Measurements from ENCODE around the gene WIPI1.

WIPI1 gene

DNA sequence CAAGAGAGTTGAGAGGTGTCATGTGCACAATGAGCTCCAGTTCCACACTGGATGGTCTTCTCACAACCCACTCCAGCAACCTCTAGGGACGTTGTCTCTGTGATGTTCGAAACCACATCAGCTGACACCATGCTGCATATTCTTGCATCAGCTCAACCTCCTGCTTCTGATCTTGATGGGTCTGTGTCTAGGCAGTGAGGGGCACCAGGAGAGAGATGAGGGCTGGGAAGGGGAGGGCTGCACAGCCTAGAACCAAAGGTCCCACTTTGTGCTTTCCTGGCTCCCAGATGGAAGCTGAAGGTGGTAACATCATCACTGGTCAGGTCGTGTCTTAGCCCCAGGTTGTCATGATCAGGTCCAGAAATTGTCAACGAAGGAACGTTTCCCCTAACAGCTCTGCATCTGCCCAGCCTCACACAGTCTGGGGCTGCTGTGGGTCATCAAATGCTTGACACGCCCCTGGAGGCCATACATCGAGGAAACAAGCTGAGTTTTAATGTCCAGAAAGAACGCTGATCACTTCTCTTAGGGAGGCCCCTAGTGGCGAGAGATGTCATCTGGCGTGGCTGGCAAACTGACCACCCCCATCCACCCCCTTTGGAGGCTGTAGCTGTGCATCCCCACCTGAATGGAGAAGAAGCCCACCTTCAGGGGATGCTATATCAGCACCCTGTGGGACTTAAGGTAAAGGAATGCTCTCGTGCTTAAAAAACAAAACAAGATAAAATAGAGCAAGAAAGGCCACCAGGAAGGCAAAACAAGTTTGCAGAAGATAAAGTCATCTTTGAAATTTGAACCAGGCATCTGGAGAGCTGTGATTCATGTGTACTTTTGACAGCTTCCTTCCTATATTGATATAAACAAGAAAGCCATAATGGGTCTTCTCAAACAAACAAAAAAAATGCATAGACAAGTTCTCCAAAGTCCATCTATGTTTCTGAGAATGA, 58.3 kb downstream of the WIPI1 start:
- peak; percentile 67 for DNase-seq
- in situ Hi-C loops (cut with HindIII; ENCODE audit: low pct_ligation_motif_present, low pct_unique_long_range_greater_than_20kb, low sequenced_read_pairs) = no loop called here

GRCh38 chr17:68397108-68397536, 60.2 kb downstream of the WIPI1 start:
- in situ Hi-C loops (cut with HindIII; ENCODE audit: low pct_ligation_motif_present, low pct_unique_long_range_greater_than_20kb, low sequenced_read_pairs) = no loop called here

DNA sequence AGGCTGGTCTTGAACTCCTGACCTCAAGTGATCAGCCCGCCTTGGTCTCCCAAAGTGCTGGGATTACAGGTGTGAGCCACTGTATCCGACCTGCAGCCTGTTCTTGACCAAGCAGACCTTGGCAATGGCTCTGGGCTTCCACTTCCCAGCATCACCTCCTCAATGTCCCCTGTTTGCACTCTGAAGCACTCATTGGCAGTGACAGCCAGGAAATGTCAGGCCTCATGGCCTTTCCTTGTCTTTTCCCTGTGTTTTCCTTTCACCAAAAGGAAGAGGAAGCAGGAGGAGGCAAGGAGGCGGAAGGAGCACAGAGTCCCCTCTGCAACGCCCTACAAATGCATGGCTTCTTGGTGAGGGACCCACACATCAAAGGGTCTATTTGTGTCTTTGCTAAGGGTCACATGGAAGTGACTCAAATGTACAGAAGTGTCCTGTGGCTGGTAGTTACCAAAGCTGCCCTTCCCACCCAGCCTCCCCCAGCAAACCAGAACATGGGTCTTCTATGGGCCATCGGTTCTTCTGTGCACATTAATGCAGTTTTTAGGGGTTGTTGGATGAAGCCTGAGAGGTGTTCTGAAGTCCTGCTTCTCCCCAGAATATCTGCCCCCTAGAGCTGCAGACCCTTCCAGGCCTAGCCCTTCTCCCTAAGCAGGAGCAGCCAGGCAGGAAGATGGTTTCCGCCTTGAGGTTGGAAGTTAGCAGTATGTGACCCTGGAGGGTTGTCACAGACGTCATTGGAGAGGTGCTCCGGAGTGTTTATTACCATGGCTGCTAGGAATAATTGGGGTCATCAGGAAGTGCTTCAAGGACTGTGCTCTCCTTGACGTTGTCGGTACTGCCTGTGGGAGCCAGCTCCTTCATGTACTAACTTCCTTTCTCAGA, 60.8 kb downstream of the WIPI1 start:
- in situ Hi-C loops (cut with HindIII; ENCODE audit: low pct_ligation_motif_present, low pct_unique_long_range_greater_than_20kb, low sequenced_read_pairs) = no loop called here
- no peak for DNase-seq

More at GRCh38 chr17:68397108-68397536, 60.2 kb downstream of the WIPI1 start:
- DNase-seq = no peak

- DNase-seq = no peak
- in situ Hi-C loops (cut with HindIII; ENCODE audit: low pct_ligation_motif_present, low pct_unique_long_range_greater_than_20kb, low sequenced_read_pairs) = no loop called here
Measured at GRCh38 chr17:68394608-68395331, 62.5 kb downstream of the WIPI1 start.

GRCh38 chr17:68391561-68392268, 65.6 kb downstream of the WIPI1 start:
- no peak for DNase-seq
- in situ Hi-C loops (cut with HindIII; ENCODE audit: low pct_ligation_motif_present, low pct_unique_long_range_greater_than_20kb, low sequenced_read_pairs) = no loop called here

- DNase-seq = no peak
- in situ Hi-C loops (cut with HindIII; ENCODE audit: low pct_ligation_motif_present, low pct_unique_long_range_greater_than_20kb, low sequenced_read_pairs) = no loop called here
Measured at GRCh38 chr17:68390888-68391545, 66.3 kb downstream of the WIPI1 start.

GRCh38 chr17:68389041-68389440, 68.3 kb downstream of the WIPI1 start:
- in situ Hi-C loops (cut with HindIII; ENCODE audit: low pct_ligation_motif_present, low pct_unique_long_range_greater_than_20kb, low sequenced_read_pairs) = no loop called here
- no peak for DNase-seq

DNA sequence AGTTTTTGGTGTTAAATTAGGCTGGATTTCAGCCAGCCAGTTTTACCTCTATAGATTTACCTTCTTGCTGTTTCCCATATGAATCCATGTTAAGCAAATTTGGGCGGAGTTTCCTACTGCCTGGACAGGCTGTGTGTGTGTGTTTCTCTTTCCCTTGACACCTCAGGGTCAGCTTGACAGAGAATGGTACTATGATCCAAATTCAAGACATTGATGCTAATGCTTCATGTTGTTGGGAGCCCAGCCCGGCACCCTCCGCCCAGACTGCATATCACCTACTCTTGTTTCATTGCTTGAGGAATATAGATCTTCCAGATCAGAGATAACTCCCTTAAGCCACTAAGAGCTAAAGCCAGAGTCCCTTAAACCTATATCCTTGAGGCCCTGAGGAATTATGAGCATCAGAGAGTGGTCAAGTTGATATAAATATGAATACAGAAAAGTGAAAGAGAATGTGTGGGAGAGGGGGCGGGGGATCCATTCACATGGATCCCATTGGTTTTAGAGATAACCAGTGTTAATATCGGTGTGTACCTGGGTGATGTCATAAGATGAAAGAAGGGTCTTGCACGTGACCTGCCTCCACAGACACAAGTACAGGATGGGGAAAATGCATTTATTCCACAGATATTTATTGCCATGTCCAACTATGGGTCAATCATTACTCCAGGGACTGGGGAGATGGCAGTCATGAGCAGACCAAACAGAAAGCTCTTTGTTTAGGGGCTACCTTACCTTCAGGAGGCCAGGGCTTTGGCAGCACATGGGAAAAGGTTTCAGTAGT, 69.7 kb downstream of the WIPI1 start:
- in situ Hi-C loops (cut with HindIII; ENCODE audit: low pct_ligation_motif_present, low pct_unique_long_range_greater_than_20kb, low sequenced_read_pairs) = no loop called here

GRCh38 chr17:68385490-68386215, 71.6 kb downstream of the WIPI1 start:
- in situ Hi-C loops (cut with HindIII; ENCODE audit: low pct_ligation_motif_present, low pct_unique_long_range_greater_than_20kb, low sequenced_read_pairs) = no loop called here
- no peak for DNase-seq

More for the DNA sequence above, 69.7 kb downstream of the WIPI1 start:
- DNase-seq = no peak

DNA sequence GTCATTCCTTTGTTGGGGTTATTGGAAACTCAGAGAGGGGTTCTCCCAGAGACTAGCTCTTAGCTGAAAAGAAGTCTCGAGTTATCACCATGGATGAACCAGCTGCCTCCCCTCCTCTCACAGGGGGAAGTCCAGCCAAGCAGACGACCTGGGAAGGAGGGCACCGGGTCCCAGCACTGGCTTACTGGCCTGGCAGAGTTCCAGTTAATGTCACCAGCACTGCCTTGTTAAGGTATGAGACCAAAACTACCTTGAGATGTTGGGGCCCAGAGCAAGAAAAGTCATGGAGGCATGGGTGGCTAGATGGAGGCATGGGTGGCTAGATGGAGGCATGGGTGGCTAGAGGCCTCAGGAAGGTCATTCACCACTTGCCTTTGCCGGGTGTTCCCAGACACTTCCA, 72.4 kb downstream of the WIPI1 start:
- no peak for DNase-seq
- in situ Hi-C loops (cut with HindIII; ENCODE audit: low pct_ligation_motif_present, low pct_unique_long_range_greater_than_20kb, low sequenced_read_pairs) = no loop called here

GRCh38 chr17:68384471-68384870, 72.8 kb downstream of the WIPI1 start:
- no peak for DNase-seq
- in situ Hi-C loops (cut with HindIII; ENCODE audit: low pct_ligation_motif_present, low pct_unique_long_range_greater_than_20kb, low sequenced_read_pairs) = no loop called here

DNA sequence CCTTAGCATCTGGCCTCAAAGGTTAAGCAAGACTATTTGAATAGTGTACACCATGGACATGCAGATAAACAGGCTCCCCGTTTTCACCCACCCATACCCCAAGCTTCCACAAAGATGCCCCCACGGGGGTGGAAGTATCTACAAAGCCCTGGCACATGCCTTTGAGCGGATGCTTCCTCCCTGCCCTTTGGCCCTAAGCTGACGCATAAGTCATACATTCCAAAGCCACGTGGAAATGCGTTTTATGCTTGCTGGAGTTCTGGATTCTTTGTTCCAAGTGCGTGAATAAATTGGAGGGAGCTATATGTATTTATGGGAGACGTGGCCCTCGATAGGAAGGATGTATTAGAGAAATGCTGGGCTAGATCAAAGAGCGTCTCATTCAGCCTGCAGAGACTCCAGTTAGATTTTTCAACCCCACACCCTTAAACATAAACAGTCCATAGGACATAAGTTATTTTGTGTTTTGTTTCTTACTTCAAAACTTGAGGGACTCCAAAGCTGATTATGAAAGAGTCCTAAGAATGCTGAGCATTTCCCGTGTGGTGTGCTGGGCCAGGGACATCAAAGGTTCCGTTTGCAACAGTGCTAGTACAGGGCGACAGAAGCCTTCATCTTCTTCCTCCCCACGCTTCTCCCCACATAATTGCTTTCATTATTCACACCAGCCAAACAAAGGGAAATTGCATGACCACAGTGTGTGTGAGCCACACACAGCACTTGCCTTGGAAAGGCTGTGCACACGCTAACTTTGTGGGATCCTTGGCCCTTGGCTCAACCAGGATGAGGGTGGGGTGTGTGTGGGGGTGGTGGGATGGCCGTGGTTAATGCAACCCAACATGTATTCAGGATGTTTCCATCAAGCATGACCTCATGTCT, 73.6 kb downstream of the WIPI1 start:
- no peak for DNase-seq
- in situ Hi-C loops (cut with HindIII; ENCODE audit: low pct_ligation_motif_present, low pct_unique_long_range_greater_than_20kb, low sequenced_read_pairs) = no loop called here

DNA sequence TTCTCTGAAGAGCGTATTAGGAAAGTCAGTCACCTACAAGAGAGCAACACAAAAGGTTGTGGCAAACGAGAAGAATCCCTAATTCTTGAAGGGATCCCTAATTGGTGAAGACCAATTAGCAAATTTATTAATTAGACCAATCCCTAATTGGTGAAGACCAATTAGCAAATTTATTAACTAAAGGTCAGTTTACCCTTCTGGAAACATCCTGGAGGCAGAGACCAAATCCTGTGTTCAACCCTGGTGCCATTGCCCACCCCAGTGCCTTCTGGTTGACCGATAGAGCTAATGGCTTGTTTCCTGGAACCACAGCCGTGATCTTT, 74.2 kb downstream of the WIPI1 start:
- in situ Hi-C loops (cut with HindIII; ENCODE audit: low pct_ligation_motif_present, low pct_unique_long_range_greater_than_20kb, low sequenced_read_pairs) = no loop called here

DNA sequence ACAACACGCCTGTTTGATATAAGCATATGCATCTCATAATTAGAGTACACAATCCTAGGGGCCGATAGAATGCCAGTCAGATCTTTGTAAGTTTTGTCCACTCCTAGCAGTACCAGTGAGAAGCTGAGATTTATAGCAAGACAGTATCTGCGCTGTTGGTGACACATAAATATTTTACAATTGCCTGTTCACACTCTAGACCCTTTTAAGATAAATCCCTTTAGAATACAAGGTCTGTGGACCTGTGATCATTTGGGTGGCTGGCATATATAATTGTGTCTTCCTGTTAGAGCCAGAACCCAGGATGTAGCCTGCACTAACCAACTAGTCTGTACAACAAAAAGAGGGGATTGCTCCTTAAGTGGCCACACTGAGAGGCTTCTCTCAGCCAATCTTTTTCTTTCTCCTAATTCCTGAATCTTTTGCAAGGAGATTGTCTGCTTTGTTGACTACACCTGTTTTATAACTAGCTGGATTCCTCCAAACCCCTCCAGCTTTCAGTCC, 74.7 kb downstream of the WIPI1 start:
- no peak for DNase-seq
- in situ Hi-C loops (cut with HindIII; ENCODE audit: low pct_ligation_motif_present, low pct_unique_long_range_greater_than_20kb, low sequenced_read_pairs) = no loop called here

More for the DNA sequence above, 74.2 kb downstream of the WIPI1 start:
- no peak for DNase-seq

DNA sequence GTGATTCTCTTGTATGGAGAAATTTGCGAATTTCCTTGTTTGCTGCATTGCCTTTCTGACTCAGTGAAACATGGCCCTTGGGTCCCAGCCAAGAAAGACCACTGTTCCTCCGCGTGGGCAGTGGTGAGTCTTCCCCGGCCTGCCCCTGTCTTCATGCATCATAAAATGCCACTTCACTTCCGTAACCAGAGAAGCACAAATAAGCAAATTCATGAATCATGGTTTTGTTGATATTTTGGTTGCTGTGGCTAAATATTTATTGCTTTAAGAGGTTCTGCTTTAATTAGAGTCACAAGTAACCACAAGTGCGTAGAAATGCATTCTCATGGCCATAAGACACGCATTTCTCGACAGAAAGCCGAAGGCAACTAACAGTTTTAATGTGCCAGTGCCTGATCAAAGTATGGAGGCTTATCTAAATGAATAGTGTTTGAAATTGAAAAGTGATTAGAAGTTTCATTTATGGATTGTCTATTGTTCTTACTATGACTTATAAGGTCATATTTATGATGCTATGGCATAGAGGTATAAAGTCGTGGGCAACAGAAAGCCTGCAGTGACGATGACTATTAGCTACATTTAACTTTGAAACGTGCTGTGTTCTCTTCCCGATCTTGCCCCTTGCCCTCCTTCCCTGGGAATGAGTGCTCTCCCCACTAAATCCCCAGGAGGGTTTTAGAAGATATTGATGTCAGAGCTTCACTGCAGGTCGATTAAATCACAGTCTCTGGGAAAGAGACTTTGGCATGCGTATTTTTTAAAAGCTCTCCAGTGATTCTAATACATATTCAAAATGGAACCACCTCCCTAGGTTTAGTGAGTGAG, 76.0 kb downstream of the WIPI1 start:
- DNase-seq = no peak
- in situ Hi-C loops (cut with HindIII; ENCODE audit: low pct_ligation_motif_present, low pct_unique_long_range_greater_than_20kb, low sequenced_read_pairs) = no loop called here

All from ACHN (cell line).